Measurements from ENCODE around the gene ACSF3.

GRCh38 chr16:89044418-89045180, 49.1 kb upstream of the ACSF3 start:
- TF ChIP-seq POLR2A (IDR thresholded peaks at IDR 0.05) = no peak
- TF ChIP-seq, protein P1, sequence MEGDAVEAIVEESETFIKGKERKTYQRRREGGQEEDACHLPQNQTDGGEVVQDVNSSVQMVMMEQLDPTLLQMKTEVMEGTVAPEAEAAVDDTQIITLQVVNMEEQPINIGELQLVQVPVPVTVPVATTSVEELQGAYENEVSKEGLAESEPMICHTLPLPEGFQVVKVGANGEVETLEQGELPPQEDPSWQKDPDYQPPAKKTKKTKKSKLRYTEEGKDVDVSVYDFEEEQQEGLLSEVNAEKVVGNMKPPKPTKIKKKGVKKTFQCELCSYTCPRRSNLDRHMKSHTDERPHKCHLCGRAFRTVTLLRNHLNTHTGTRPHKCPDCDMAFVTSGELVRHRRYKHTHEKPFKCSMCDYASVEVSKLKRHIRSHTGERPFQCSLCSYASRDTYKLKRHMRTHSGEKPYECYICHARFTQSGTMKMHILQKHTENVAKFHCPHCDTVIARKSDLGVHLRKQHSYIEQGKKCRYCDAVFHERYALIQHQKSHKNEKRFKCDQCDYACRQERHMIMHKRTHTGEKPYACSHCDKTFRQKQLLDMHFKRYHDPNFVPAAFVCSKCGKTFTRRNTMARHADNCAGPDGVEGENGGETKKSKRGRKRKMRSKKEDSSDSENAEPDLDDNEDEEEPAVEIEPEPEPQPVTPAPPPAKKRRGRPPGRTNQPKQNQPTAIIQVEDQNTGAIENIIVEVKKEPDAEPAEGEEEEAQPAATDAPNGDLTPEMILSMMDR (IDR thresholded peaks at IDR 0.05) = no peak

Data from testis (tissue), 2 donors.